GM12892 (cell line): Measurements from ENCODE around the gene RBP3.

Source experiments
- POLR2A ChIP-seq: IDR thresholded peaks from 2 replicates; pipeline ENCODE4 v1.6.1; 2011; ENCODE audit warnings: low read depth, low read length, control low read depth
- POLR2AphosphoS5 ChIP-seq: IDR thresholded peaks from 2 replicates; pipeline ENCODE4 v1.6.1; 2011; ENCODE audit warnings: low read depth, low read length, control low read depth

DNA sequence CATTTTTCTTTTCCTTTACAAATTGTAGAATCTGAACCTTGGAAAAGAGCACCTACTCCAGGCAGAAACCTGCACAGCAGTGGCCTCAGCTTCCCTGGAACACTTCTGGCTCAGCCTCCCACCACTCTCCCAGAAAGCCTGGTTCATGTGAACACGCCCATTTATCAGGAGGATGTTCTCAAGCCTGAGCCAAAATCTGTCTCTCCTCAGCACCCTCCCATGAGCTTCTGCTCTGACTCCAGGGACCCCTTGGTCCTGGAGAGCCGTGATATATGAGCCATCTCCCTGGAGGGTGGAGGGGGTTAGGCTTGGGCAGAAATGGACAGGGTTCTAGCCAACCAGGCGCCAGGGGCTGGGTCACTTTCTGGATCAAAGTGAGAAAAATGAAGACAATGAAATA, 15.8 kb upstream of the RBP3 start:
- TF ChIP-seq POLR2AphosphoS5, result no peak
- TF ChIP-seq POLR2A, result no peak
